Measurements from ENCODE around the gene IFITM10.

IFITM10 gene

GRCh38 chr11:1717745-1718144, 32.6 kb downstream of the IFITM10 start:
- DNase-seq (ENCODE audit: low spot score), result no peak

- DNase-seq (ENCODE audit: low spot score), result no peak
These were observed 35.2 kb downstream of the IFITM10 start for GRCh38 chr11:1714908-1715885.

GRCh38 chr11:1708716-1709115, 41.7 kb downstream of the IFITM10 start:
- DNase-seq (ENCODE audit: low spot score), result no peak

- DNase-seq (ENCODE audit: low spot score), result no peak
These were observed 42.6 kb downstream of the IFITM10 start for GRCh38 chr11:1707751-1708150.

- DNase-seq (ENCODE audit: low spot score), result no peak
These were observed 43.6 kb downstream of the IFITM10 start for GRCh38 chr11:1706634-1707400.

- DNase-seq (ENCODE audit: low spot score), result no peak
These were observed 45.0 kb downstream of the IFITM10 start for GRCh38 chr11:1705126-1706052.

- no peak for DNase-seq (ENCODE audit: low spot score)
These were observed 47.2 kb downstream of the IFITM10 start for GRCh38 chr11:1703146-1703545.

- no peak for DNase-seq (ENCODE audit: low spot score)
These were observed 47.9 kb downstream of the IFITM10 start for GRCh38 chr11:1702506-1702905.

GRCh38 chr11:1701091-1701807, 49.1 kb downstream of the IFITM10 start:
- no peak for DNase-seq (ENCODE audit: low spot score)

- DNase-seq (ENCODE audit: low spot score), result no peak
These were observed 50.6 kb downstream of the IFITM10 start for GRCh38 chr11:1699771-1700170.

GRCh38 chr11:1696608-1697570, 53.5 kb downstream of the IFITM10 start, which contains the start of gene KRTAP5-6:
TSS of gene KRTAP5-6 (plus strand) at chr11:1697195. CDS start at chr11:1697246, 51 bp downstream.
- no peak for DNase-seq (ENCODE audit: low spot score)

GRCh38 chr11:1695548-1696108, 54.8 kb downstream of the IFITM10 start:
- DNase-seq (ENCODE audit: low spot score), result no peak

- no peak for DNase-seq (ENCODE audit: low spot score)
These were observed 55.4 kb downstream of the IFITM10 start for GRCh38 chr11:1694846-1695547.

- DNase-seq (ENCODE audit: low spot score), result peak; percentile 91
These were observed 56.1 kb downstream of the IFITM10 start for GRCh38 chr11:1694064-1694845.

GRCh38 chr11:1693327-1694063, 56.9 kb downstream of the IFITM10 start:
- DNase-seq (ENCODE audit: low spot score), result peak; percentile 80

- no peak for DNase-seq (ENCODE audit: low spot score)
These were observed 57.6 kb downstream of the IFITM10 start for GRCh38 chr11:1692708-1693326.
